ENCODE measurements around the gene LRRN4CL.
"Not testable (repeated sequence)": the region's sequence is repeated elsewhere in the genome, so short reads cannot be mapped to it uniquely, and the experiment has no call there.

The LRRN4CL gene

GRCh38 chr11:62709247-62710000 is 20.1 kb upstream of the LRRN4CL start:
- peak; percentile 99 for DNase-seq (ENCODE audit: low read depth)

GRCh38 chr11:62708793-62709192 is 19.5 kb upstream of the LRRN4CL start:
- DNase-seq (ENCODE audit: low read depth) = no peak

- no peak for DNase-seq (ENCODE audit: low read depth)
These were observed 19.1 kb upstream of the LRRN4CL start for GRCh38 chr11:62708392-62708791.

- DNase-seq (ENCODE audit: low read depth) = no peak
These were observed 18.0 kb upstream of the LRRN4CL start, which contains the start of the genes BSCL2 and GNG3 for GRCh38 chr11:62707277-62707861. BSCL2 (minus strand) TSS chr11:62707424; CDS start chr11:62707195, 229 bp downstream. GNG3 (plus strand) TSS chr11:62707676; CDS start chr11:62708296, 620 bp downstream.

- DNase-seq (ENCODE audit: low read depth) = no peak
These were observed 17.5 kb upstream of the LRRN4CL start for GRCh38 chr11:62706850-62707247.

GRCh38 chr11:62705880-62706849 is 16.8 kb upstream of the LRRN4CL start:
- DNase-seq (ENCODE audit: low read depth) = peak; percentile 91

GRCh38 chr11:62705413-62705812 is 16.1 kb upstream of the LRRN4CL start:
- no peak for DNase-seq (ENCODE audit: low read depth)

- DNase-seq (ENCODE audit: low read depth) = not testable (repeated sequence)
These were observed 14.6 kb upstream of the LRRN4CL start for GRCh38 chr11:62703921-62704320.

- DNase-seq (ENCODE audit: low read depth) = no peak
These were observed 12.9 kb upstream of the LRRN4CL start for GRCh38 chr11:62702246-62702645.

GRCh38 chr11:62694455-62695167 is 5.3 kb upstream of the LRRN4CL start:
- peak; percentile 79 for DNase-seq (ENCODE audit: low read depth)

GRCh38 chr11:62693624-62694023 is 4.3 kb upstream of the LRRN4CL start:
- not testable (repeated sequence) for DNase-seq (ENCODE audit: low read depth)

GRCh38 chr11:62688491-62688890 is 839 bp downstream of the LRRN4CL start:
- no peak for DNase-seq (ENCODE audit: low read depth)

- no peak for DNase-seq (ENCODE audit: low read depth)
These were observed 1.6 kb downstream of the LRRN4CL start for GRCh38 chr11:62687508-62688396.

GRCh38 chr11:62682518-62682917 is 6.8 kb downstream of the LRRN4CL start:
- DNase-seq (ENCODE audit: low read depth) = no peak

GRCh38 chr11:62680825-62681240 is 8.5 kb downstream of the LRRN4CL start:
- DNase-seq (ENCODE audit: low read depth) = peak; percentile 82

GRCh38 chr11:62678770-62679696 is 10.3 kb downstream of the LRRN4CL start, which contains the start of gene UBXN1:
UBXN1 (minus strand) TSS chr11:62679073; CDS start chr11:62678923, 150 bp downstream.
- DNase-seq (ENCODE audit: low read depth) = peak; percentile 87

- DNase-seq (ENCODE audit: low read depth) = no peak
These were observed 10.9 kb downstream of the LRRN4CL start for GRCh38 chr11:62678433-62678769.

- DNase-seq (ENCODE audit: low read depth) = no peak
These were observed 11.6 kb downstream of the LRRN4CL start for GRCh38 chr11:62677714-62678113.

- DNase-seq (ENCODE audit: low read depth) = no peak
These were observed 12.2 kb downstream of the LRRN4CL start for GRCh38 chr11:62677156-62677555.
